NAMALWA (cell line): ENCODE data around the gene STUB1.

Experiments
- DNase-seq: peaks from one replicate; pipeline ENCODE4 v3.0.0-alpha.2; 2015; ENCODE audit warnings: low spot score

The STUB1 gene

DNA sequence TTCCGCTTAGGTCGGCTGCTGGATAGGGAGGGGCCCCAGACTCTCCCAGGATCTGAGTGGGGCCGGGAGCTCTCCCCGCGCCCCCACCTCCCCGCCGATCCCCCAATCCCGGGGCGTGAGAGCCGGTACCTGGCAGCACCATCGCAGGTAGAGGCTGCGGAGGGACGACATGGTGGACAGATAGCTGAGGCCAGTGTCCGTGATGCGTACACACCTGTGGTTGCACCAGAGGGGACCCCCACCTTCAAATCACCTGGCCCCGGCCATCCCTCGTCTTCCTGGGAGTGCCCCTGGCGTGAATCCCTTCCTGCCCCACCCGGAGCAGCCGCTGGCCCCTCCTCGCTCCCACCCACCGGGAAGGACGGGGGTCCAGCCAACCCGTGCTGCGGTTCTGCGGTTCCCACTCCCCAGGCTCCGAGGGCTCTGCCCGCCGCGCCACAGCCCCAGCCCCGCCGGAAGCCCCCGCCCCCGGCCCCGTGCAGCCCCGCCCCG lies 14.7 kb downstream of the STUB1 start:
- DNase-seq = no peak

DNA sequence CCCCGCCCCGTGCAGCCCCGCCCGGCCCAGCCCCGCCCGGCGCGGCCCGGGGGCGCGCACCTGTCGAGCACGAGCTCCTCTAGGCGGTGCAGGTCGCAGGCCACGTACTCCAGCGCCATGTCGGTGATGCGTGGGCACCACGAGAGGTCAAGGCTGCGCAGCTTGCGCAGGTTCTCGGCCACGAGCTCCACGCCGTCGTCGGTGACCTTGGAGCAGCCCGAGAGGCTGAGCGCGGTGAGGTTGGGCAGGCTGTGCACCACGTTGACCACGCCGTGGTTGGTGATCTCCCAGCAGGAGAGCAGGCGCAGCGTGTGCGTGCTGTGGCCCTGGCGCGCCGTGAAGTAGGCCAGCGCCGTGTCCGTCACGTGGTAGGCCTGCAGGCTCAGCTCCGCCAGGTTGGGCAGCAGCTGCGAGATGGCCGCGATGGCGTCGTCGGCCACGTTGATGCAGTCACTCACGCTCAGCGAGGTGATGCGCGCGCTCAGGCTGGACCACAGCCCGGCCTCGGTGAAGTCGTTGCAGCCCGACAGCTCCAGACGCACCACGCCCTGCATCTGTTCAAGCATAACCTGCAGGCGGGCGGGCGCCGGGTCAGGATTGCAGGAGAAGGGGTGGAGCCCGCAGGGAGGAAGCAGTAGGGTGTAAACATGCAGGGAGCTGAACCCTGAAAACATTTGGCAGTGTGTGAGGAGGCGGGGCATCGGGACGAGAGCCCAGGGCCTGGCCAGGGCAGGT lies 15.3 kb downstream of the STUB1 start:
- DNase-seq = peak; percentile 66

DNA sequence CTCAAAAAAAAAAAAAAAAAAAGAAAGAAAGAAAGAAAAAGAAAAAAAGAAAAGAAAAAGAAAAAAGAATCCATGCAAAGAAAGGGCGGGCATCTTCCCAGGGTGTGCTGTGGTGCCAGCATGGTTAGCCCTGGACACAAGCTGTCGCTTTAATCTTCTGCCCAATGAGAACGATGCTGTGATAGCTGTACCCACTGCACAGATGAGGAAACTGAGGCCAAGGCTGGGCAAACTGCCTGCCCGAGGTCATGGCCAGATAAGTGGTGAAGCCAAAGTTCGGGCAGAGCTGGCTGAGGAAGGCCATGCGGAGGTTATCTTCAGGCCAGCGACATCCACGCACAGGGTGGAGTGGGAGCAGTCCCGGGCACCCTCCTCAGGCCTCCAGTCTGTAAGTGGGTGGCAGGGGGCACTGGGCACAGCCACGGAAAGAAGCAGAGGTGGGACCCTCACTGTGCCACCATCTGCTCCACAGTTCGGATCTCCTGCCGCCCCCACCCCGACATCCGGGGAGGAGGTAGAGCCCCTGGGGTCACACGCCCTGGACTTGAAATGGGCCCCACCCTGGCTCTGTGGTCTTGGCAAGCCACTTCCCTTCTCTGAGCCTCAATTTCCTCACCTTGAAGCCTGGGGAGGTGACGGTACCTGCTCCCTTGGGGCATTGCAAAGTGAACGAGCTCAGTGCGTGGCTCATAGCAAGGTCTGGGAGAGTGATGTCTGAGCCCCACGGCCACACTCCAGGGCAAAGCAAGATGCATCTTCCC lies 18.9 kb downstream of the STUB1 start:
- no peak for DNase-seq

DNA sequence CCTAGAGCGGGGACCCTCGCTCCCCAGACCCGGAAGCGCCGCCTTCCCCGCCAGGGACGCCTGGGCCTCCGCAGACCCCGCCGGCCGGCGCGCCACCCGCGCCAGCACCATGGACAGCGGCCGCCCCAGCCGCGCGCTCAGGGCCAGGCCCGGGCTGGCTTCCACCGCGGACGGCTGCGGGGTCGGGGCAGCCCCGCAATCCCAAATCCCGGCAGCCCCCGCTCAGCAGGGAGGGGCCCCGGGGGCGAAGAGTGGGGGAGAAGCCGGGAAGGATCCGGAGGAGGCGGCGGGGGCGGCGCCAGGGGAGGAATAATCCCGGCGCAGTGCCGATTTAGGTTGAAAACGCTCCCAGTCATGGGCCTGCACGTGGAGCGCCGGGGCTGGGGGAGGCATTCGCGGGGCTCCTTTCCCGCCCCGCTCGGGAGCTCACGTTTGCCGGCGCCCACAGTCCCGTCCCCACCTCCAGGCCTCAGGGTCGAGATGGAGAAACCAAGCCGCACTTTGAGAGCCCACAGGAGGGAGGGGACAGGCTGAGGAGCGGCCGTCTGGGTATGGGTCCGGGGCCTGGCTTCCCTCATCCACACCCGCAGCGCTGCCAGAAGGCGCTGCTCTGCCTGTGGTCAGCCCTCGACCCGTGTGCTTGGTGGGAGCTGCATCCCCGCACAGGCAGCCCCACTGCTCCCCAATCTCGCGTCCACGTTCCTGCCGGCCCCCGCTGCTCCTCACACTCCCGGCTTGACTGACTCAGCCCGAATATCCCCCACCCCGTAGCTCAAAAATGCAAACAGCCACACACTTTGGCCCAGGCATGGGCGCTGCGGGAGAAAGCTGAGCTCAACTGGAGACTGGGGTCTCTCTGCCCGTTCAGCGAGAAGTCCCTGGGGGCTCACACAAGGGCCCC lies 20.7 kb downstream of the STUB1 start:
- DNase-seq = no peak

DNA sequence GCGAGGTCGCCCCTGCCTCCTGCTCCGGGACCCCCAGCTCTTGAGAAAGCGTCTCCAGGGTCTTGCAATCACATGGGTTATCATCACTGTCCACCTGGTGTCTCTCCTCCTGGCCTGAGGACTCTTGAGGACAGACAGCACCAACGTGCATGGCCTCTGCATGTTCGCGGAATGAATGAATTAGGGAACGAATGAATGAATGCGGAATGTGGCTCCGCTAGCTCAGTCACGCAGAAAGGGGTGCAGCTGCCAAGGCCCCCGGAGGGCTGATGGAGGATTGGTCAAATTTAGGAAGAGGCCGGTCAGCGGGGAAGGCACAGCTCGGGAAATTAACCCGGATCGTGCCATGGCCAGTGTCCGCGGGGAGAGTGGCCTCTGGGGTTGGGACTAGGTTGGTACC lies 22.1 kb downstream of the STUB1 start:
- no peak for DNase-seq

DNA sequence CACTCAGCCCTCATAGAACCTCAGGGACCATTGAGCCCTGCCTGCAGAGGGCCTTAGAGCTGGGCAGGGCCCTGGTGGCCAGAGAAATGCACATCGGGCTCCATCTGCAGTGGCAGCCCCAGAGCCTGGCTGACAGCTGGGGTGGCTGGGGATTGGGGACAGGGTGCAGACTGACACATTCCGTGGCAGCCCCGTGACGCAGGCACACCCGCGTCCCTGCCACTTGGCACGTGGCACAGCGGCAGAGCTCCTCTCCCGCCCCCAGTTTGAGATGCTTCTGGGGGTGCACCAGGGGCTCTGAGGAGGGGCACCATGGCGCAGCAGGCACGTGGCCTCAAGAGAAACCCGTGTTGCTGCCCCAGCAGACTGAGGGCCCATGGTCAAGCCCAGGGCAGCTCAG lies 23.2 kb downstream of the STUB1 start:
- no peak for DNase-seq

DNA sequence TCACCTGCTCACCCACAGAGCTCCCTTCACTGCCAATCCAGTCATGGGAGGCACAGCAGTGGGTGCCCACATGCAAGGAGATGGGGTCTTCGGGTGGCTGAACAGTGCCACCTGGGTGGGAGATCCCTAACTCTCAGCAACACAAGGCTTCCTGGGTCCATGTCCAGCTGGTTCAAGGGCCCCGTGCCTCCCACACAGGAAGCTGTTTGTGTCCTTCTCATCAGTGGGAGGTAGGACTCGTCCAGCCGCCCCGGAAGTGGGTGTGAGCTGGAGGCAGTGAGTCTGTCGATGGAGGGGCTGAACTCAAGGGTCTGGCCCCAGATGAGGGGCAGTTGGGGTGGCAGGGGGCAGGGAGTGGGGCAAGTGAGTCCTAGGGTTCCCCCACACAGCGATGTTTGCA lies 23.8 kb downstream of the STUB1 start:
- no peak for DNase-seq

DNA sequence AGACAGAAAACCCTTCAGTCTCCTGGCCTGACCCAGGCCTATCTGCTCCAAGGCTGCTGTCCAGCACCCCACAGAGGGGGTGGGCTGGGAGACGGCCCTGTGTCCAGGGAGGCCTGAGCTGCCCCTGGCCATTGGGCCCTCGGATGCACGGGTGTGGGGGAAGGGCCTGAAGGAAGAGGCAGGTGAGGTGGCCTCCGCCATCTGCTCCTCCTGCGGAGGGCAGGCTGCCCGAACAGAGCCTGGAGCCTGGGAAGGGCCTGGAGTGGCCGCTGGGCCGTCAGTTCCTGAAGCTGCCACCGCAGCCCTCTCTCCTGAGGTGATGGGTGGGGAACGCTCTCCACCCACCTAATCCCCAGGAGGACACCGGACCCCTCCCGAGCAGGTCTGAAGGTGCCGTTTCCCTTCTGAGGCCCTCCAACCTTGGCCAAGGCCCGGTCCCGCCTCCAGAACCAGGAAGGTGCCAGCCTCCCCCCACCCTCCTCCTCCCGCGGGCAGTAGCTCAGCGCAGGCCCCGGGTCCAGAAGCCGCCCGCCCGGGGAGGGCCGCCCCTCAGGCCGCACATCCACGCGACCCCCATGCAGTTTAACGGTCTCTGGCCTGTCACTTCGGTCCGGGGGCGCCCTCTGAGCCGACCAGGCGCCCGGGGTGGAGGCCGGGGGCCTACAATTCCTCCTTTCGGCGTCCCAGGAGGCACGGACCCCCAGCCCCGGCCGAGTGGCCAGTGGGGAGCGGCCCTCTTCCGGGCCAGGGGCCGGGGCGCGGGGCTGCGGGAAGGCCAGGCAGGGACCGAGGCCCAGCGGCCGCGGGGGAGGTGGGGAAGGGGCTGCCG lies 24.6 kb downstream of the STUB1 start:
- no peak for DNase-seq

DNA sequence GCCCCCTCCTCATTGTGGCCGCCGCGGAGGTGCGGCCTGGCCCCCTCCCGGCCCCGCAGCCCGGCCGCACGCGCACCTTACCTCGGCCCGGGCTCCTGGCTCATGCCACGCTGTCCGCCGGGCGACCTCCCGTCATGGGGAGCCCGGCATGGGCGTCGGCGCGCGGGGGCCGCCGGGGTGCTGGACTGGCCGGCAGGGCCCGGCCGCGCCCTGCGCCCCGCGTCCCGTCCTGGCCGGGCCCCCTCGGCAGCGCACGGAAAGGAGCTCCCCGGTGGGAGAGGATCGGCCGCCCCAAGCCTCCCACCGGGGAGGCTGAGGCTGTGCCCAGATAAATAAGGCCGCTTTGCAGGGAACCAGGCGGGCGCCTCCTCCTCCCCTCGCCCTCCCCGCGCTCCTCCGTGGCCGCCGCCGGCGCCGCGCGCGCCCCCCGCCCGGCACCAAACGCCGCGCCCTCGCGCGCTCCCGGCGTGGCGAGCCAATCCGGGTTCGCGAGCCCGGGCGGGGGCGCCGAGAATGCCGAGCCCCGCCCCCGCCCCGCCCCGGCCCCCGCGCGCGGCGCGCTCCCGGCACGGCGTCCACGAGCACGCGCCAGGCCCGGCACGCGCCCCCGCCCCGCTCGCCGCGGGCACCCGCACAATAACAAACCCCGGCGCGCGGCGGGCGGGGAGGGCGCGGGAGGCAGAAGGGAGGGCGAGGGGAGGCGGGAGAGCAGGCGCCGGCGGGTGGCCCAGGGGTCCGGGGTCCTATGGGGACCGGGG lies 25.4 kb downstream of the STUB1 start, which contains the start of gene FBXL16:
TSS of gene FBXL16 (minus strand) at position 371 of the 758 bp plus-strand sequence. CDS start 8,396 bp downstream, outside the sequence.
- DNase-seq = no peak

DNA sequence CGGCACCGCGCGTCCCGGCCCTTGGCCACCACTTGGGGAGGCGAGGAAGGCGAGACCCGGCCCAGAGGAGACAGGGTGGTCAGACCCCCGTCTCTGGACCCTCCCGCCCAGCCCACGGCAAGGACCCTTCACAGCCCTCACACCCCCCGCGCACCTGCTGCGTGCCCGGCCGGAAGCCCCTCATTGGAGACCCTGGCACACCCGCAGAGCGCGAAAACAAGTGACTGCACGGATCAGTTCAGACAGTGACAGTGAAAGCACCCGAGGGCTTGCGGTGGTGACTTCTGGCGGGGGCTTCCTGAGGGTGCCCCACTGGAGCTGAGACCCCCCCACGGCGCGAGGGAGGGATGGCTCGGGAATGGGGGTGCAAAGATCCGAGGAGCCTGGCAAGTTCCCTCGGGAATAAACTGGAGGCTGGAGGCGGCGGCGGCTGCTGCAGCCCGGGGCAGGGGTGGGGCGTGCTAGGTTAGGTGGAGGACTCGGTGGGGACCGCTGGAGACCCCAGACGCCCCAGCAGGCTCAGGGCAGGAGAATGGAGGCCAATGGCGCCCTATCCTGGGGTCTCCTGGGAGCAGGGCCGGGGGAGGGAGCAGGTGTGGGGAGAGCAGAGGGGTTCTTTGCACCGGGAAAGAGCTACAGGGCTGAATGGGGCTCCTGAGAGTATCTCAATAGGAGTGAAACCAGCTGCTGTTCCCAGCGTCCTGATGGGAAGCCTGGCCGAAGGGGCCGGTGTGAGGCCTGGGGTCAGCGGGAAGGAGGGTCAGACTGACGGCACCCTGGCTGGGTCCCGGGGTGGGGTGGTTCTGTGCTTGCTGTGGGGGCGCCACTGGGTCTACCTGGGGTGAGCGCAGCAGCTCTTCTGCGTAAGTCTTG lies 26.2 kb downstream of the STUB1 start:
- DNase-seq = no peak

DNA sequence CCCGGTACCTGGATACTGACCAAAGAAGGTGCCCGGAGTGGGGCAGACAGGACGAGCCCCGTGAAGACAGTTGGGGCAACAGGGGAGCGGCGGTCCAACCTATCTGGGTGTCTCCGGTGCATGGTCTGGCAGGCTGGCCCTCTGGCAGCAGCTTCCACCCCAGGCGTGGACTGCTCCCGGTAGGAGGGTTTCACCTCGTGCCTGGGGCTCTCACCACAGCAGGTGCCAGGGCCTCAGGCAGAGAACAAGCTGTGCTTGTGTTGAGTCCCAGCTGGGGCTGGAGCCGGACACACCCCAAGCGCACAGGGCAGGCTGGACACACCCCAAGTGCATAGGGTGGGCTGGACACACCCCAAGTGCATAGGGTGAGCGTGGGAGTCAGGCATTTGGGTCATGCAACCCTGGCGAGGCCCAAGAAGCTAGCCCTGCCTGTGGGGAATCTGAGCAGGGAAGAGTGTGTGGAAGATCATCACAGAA lies 26.9 kb downstream of the STUB1 start:
- no peak for DNase-seq

DNA sequence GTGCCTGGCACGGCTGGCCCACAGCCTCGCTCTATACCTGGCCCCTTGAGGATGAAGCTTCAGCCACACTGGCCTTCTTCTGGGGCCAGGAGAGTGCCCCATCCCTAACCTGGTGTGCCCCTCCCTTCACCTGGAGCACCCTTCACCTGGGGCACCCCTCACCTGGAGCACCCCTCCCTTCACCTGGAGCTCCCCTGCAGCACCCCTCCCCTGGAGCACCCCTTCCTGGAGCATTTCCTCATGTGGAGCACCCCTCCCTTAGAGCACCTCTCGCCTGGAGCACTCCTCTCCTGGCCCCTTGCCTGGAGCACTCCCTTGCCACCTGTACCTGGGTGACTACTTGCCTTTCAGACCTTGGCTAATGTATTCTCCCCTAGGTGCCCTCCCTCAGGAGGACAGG lies 27.8 kb downstream of the STUB1 start:
- no peak for DNase-seq

DNA sequence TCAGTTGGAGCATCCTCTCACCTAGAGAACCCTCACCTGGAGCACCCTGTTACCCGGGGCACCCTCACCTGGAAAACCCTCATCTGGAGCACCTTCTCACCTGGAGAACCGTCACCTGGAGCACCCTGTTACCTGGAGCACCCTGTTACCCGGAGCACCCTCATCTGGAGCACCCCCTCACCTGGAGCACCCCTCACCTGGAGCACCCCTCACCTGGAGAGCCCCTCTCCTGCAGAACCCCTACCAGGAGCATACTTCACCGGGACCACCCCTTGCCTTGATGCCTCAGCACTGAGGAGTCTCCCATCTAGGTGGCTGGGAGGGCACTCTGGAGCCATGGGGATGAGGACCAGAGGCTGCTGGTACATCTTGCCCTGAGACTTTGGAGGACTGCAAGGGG lies 28.7 kb downstream of the STUB1 start:
- DNase-seq = no peak

DNA sequence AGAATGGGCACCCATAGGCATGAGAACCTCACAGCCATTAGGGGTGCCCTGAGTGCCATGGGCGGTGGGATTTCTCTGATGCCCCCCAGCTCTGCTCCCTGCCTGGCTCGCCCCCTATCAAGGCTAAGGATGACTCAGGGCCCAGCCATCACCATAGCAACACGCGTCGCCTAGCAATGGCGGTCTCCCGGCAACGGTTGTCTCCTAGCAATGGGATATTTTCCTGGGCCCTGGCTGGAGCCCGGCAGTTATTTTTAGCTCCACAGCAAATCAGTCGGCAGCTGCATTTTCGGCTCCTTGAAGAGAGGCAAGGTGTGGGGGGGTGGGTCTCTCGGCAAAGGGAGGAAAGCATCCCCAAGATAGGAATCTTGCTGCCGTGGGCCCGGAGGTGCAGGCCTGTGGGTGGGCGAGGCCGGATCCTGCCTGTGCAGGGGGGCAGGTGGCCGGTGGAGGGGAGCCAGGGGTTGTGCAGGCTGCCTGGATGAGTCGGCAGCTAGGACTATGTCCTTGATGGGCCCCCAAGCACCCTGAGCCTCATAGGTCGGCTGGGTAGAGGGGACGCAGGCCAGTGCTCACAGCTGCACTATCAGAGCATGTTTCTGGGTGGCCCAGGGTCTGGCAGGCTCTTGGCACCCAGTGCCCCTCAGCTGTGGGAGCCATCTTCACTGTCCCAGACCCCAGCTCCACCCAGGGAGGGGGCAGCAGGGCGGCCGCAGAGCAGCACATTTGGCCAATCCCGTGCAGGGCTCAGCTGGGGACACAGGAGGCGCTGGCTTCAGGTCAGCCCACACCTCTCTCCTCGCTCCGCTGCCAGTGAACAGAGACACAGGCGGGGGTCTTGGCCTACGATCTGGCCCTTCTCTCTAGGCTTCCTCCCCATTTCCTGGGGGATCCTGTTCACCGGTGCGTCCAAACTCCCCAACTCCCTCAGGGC lies 29.6 kb downstream of the STUB1 start:
- DNase-seq = peak; percentile 43

DNA sequence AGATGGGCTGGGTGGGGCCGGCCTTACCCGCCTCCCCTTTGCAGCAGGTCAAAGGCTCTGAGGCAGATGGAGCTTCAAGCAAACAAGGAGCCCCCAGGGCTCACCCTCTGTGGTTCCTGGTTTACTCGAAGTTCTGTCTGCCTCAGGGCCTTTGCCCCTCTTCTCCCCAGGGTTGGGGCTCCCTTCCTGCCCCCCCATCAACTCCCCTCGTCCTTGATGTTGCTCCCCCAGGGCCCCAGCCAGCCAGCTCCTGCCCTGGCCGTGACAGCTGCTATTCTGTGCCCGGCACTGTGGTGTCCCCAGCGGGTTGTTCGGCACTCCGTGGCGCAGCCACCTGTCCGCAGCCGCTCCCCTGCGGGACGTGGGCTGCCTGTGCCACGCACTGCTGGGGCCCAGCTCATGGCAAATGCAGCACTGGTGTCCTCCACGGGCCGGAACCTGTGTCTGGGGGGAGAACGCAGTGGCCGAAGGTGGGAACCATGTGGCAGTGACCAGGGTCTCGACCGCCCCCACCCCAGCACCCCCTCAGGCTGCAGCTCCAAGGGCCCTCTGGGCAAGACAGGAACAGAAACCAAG lies 30.4 kb downstream of the STUB1 start:
- no peak for DNase-seq

DNA sequence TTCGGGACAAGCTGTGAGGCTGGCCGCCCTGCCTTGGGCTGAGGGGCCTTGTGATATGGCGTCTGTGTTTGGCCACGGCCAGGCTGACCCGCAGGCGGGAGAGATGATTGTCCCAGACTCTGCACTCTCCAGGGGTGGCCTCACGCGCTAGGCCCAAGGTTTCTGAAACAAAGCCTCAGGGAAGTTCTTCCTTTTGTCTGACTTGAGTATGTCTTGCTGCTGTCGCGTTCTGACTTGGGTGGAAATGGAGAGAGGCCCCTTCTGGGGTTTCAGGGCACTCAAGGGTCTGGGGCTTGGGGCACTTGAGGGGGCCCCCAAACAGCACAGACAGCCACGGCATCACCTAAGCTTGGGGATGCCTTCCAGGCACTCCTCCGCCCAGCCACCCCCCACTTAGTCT lies 30.9 kb downstream of the STUB1 start:
- no peak for DNase-seq

DNA sequence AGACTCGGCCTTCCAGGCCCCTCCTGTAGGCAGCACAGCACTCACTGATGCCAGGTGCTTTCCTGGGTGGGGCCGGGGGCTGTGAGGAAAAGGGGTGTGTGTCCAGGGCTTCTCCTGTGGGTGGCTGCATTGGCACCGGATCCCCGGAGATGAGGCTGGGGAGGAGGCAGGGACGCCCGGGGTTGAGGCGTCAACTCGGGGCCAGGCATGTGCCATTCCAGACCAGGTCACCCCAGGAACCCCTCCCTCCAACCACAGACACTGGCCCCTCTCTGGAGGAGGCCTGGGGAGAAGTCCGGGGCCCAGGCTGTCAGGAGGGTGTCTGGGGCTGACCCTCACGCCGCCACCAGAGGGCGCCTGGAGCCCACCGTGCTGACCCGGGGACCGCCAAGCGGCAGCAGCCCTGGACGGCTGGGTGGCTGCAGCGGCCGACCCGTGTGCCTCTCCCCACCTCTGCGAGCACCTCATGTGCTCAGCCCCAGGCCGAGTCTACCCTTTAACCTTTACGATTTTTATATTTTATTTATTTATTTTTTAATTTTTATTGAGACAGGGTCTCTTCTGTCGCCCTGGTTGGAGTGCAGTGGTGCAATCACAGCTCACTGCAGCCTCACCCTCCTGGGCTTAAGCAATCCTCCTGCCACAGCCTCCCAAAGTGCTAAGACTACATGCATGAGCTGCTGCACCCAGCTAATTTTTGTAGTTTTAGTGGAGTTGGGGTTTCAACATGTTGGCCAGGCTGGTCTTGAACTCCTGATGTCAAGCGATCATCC lies 31.5 kb downstream of the STUB1 start:
- DNase-seq = peak; percentile 77
